ENCODE results near the gene CYP4F3. TPM values are rescaled to one million over a fixed set of nuclear protein-coding genes. Genes with fewer than 3 reads are reported as not detected.

CYP4F3 gene
- total and polyA plus RNA-seq, 12 donors: 0.01 to 1.8 (median 0.37) TPM; not detected in 2

- DNase-seq: no peak
Observed at GRCh38 chr19:15609261-15609660, 31.4 kb upstream of the CYP4F3 start.

GRCh38 chr19:15612342-15612741, 28.4 kb upstream of the CYP4F3 start:
- no peak for ATAC-seq
- Histone ChIP-seq H3K4me1 (no peaks in the 10 kb centered on the region), H3K27me3 (peaks cover 0 to 34% (median 4%) of the 10 kb centered on the region in 7 donors), H3K36me3 (no peaks in the 10 kb centered on the region), H3K27ac (no peak overlapping the region), H3K9me3 (no peaks in the 10 kb centered on the region), H3K4me3 (no peak overlapping the region)
- intact Hi-C loops (cut with DNase I): no loop called here
- WGBS, 2 donors: 54 to 56% methylated on average over 5 of the region's 5 CpGs
- no peak for DNase-seq
- TF ChIP-seq CTCF (IDR thresholded peaks at IDR 0.05): no peak

More at GRCh38 chr19:15609261-15609660, 31.4 kb upstream of the CYP4F3 start:
- Histone ChIP-seq H3K36me3 (no peaks in the 10 kb centered on the region), H3K4me1 (no peaks in the 10 kb centered on the region), H3K27me3 (peaks cover 0 to 20% (median 0%) of the 10 kb centered on the region in 7 donors), H3K4me3 (no peak overlapping the region), H3K9me3 (no peaks in the 10 kb centered on the region), H3K27ac (no peak overlapping the region)
- WGBS, 2 donors: 79 to 85% methylated on average over 8 of the region's 8 CpGs
- no peak for TF ChIP-seq CTCF (IDR thresholded peaks at IDR 0.05)
- ATAC-seq: no peak
- intact Hi-C loops (cut with DNase I): no loop called here

GRCh38 chr19:15613338-15613737, 27.4 kb upstream of the CYP4F3 start:
- no peaks in the 10 kb centered on the region for H3K36me3 ChIP-seq
- ATAC-seq (no peak), DNase-seq (no peak)
- no peak for TF ChIP-seq CTCF (IDR thresholded peaks at IDR 0.05)
- H3K27me3 ChIP-seq: peaks cover 0 to 40% (median 7%) of the 10 kb centered on the region in 7 donors
- no peak overlapping the region for H3K4me3 ChIP-seq
- 91 to 95% methylated on average over 3 of the region's 3 CpGs for WGBS, 2 donors
- intact Hi-C loops (cut with DNase I): no loop called here
- no peaks in the 10 kb centered on the region for H3K4me1 ChIP-seq
- H3K9me3 ChIP-seq: no peaks in the 10 kb centered on the region
- no peak overlapping the region for H3K27ac ChIP-seq

- H3K36me3 ChIP-seq: no peaks in the 10 kb centered on the region
- WGBS, 2 donors: 40 to 47% methylated on average over 8 of the region's 8 CpGs
- TF ChIP-seq CTCF (IDR thresholded peaks at IDR 0.05): no peak
- H3K27ac ChIP-seq: no peak within 1 kb of the TSS
- no peak within 1 kb of the TSS for H3K4me3 ChIP-seq
- intact Hi-C loops (cut with DNase I): no loop called here
- DNase-seq (no peak), ATAC-seq (no peak)
- H3K4me1 ChIP-seq: no peaks in the 10 kb centered on the region
- no peaks in the 10 kb centered on the region for H3K9me3 ChIP-seq
- H3K27me3 ChIP-seq: peaks cover 0 to 52% (median 15%) of the 10 kb centered on the region in 7 donors
Observed at GRCh38 chr19:15614507-15615379, 26.0 kb upstream of the CYP4F3 start, which contains the start of gene CYP4F8. Gene CYP4F8, plus strand, starts transcription at chr19:15615218. Its CDS starts 399 bp downstream, at chr19:15615617.

Data from heart right ventricle (tissue), 16 donors.